GM12878 (cell line): ENCODE measurements around the gene NPPB.

Source experiments
- CREB1 ChIP-seq: IDR thresholded peaks from 2 replicates; pipeline ENCODE4 v1.6.1; 2012; ENCODE audit warnings: low read depth, mild to moderate bottlenecking, inconsistent platforms
- CTCF ChIP-seq, 3 experiments: IDR thresholded peaks in 2 of 3; conservative IDR thresholded peaks in 1 of 3; 2 replicates each; pipeline ENCODE4 v1.5.1; 2011; ENCODE audit warnings: low read depth in 3 of 3, low read length in 3 of 3, mild to moderate bottlenecking in 3 of 3, control low read depth in 2 of 3, moderate library complexity in 2 of 3, inconsistent platforms in 1 of 3, mixed read lengths in 1 of 3; ENCODE audit not compliant: control insufficient read depth in 2 of 3, insufficient read depth in 1 of 3; ENCODE audit errors: extremely low read depth in 1 of 3
- E2F4 ChIP-seq: IDR thresholded peaks from 2 replicates; pipeline ENCODE4 v1.6.1; 2012; ENCODE audit warnings: low read depth, low read length, improper control_type of control experiment
- EGR1 ChIP-seq, 2 experiments: IDR thresholded peaks; 1 replicate in 1 of 2; 2 replicates in 1 of 2; pipeline ENCODE4 v1.6.1; 2011 to 2012; ENCODE audit warnings: low read depth in 2 of 2, low read length in 2 of 2, borderline replicate concordance in 1 of 2, mild to moderate bottlenecking in 1 of 2, moderate library complexity in 1 of 2
- EP300 ChIP-seq, 2 experiments: fragments of 150-350 bp in 1 of 2; IDR thresholded peaks; 2 replicates each; pipeline ENCODE4 v1.6.1; 2011 to 2012; ENCODE audit warnings: low read depth in 2 of 2, low read length in 2 of 2, borderline replicate concordance in 1 of 2, improper control_type of control experiment in 1 of 2, inconsistent platforms in 1 of 2; ENCODE audit not compliant: control insufficient read depth in 1 of 2
- EZH2 ChIP-seq: IDR thresholded peaks from 2 replicates; pipeline ENCODE4 v1.6.1; 2012; ENCODE audit warnings: low read depth, mild to moderate bottlenecking, control low read depth, inconsistent platforms, low read length, borderline replicate concordance; ENCODE audit not compliant: control insufficient read depth
- HCFC1 ChIP-seq: fragments of 150-350 bp; IDR thresholded peaks from 2 replicates; pipeline ENCODE4 v1.6.1; 2014; ENCODE audit warnings: low read length
- JUND ChIP-seq: IDR thresholded peaks from 2 replicates; pipeline ENCODE4 v1.6.1; 2012; ENCODE audit warnings: low read depth, mild to moderate bottlenecking, low read length, improper control_type of control experiment, moderate library complexity
- MEF2B ChIP-seq: fragments of 450-650 bp; IDR thresholded peaks from 2 replicates; pipeline ENCODE4 v1.6.1; 2018; ENCODE audit warnings: mild to moderate bottlenecking, moderate library complexity; ENCODE audit not compliant: partially characterized antibody, poor library complexity, severe bottlenecking
- NFIC ChIP-seq: IDR thresholded peaks from 2 replicates; pipeline ENCODE4 v1.6.1; 2012; ENCODE audit warnings: low read depth, mild to moderate bottlenecking, inconsistent platforms, low read length, moderate library complexity
- RAD21 ChIP-seq: IDR thresholded peaks from 2 replicates; pipeline ENCODE4 v1.6.1; 2011; ENCODE audit warnings: mild to moderate bottlenecking, low read depth, low read length, moderate library complexity; ENCODE audit not compliant: insufficient read depth
- STAT1 ChIP-seq: fragments of 450-650 bp; conservative IDR thresholded peaks from 2 replicates; pipeline ENCODE4 v1.6.1; 2014; ENCODE audit warnings: antibody characterized with exemption, mild to moderate bottlenecking
- TARDBP ChIP-seq: IDR thresholded peaks from 2 replicates; pipeline ENCODE4 v1.6.1; 2016; ENCODE audit warnings: borderline replicate concordance

- TF ChIP-seq CTCF (IDR thresholded peaks at IDR 0.05 in 2 of 3, conservative IDR thresholded peaks at IDR 0.05 in 1 of 3; ENCODE audit: control insufficient read depth in 2 of 3, extremely low read depth in 1 of 3, insufficient read depth in 1 of 3, low read depth in 3 of 3, low read length in 3 of 3) (no peak), RAD21 (no peak), HCFC1 (no peak), JUND (no peak), EZH2 (no peak), CREB1 (no peak), STAT1 (no peak), TARDBP (no peak), EP300 (IDR thresholded peaks at IDR 0.05; ENCODE audit: borderline replicate concordance in 1 of 2, control insufficient read depth in 1 of 2, low read depth in 2 of 2, low read length in 2 of 2) (no peak), EGR1 (IDR thresholded peaks at IDR 0.05; ENCODE audit: borderline replicate concordance in 1 of 2, low read depth in 2 of 2, low read length in 2 of 2) (no peak), NFIC (no peak), MEF2B (no peak), E2F4 (no peak)
Observed at GRCh38 chr1:11904978-11905377, 46.2 kb upstream of the NPPB start.
